ENCODE data around the gene ZEB2.
A peak's percentile ranks its signal among the peaks of the same experiment; 100 is the strongest.

Gene ZEB2

DNA sequence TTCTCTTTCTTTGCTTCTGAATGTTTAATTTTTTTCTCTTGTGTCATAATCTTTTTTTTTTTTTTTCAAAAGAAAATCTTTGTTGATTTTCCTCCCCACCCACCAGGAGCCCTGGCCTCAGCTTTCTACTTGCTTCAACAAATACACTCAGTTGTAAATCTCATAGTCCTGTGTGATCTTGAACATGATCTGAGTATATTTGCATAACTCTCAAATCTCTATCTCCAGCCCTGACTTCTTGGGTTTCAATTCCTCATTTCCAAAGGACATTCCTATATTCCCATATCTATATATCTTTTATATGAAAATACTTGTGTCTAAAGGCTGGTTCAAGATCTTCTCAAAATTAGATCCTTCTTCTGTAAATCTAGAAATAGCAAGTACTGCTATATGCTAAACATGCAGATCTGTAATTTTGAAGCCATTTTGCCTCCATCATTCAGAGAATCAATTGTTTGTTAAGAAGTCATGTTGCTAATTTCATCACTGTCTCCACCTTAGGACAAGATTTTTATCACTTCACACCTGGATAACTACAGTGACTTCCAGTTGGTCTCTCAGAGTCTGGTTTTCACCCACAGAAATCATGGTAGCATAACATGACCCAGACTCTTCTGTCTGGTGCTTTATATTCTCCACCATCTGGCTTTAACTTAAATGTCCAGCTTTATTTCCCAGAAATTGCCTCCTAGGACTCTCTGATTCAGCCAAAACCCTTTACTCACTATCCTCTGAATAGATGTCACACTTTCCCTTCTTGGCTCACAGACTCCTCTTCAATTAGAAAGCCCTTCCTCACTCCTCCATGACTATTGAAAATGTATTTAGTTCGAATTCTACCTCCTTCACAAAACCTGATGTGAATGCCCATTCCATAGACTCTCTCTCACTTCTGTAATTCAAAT lies 98.1 kb downstream of the ZEB2 start:
- no peak for DNase-seq (ENCODE audit: low spot score)

DNA sequence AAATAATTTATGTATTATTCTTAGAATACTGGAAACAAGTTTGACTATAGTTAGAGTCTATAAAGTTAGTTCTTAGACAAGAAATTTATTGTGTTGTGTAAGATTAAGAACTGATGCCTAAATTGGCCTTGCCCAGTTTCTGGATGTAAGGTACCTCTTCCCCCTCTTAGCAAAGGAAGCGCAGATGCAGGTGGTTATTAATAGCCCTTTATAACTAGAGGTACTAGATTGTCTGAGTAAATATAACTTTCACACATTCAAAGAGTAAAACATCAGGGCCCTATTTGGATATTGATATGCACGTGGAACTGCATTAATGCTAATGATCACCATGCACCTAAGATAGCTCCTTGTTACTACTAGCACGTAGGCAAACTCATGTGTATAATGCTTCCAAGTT lies 100.7 kb downstream of the ZEB2 start:
- DNase-seq (ENCODE audit: low spot score) = no peak

DNA sequence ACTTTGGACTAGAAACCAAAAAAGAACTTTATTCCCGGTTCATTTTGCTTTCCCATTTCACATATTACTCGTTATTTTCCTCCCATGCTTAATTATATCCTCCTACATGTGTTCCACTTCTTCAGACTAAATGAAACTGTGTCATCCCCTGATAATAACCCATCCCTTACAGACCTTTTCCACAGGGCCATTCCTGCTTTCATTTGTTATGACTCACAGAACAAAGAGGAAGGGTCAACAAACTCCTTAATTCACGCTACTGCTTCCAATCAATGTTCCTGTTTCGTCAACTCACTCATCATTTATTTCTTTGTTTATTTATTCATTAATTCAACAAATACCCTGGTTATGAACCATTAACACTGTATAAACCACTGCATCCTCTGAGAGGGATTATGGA lies 104.5 kb downstream of the ZEB2 start:
- DNase-seq (ENCODE audit: low spot score) = no peak

DNA sequence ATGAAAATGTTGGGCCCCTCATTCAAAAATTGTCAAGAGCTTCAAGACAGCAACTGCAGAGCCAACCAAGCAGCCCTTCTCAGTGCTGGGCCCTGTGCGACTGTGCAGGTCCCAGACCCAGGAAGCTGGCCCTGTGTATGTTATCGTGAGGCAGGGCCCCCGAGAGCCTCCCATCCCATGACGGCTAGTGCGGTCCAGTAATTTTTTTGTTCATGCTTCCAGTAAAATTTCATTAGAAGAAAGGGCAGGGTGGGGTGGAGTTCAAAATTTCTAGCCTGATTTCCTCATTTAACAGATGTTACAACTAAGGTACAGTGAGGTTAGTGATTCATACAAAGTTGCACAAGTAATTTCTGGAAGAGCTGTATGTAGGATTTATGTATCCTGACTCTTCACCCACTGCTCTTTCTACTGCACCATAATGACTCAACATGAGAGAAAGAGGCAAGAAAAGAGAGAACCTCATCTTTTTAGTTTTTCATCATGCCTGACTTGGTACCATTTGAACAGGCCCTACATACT lies 105.5 kb downstream of the ZEB2 start:
- no peak for DNase-seq (ENCODE audit: low spot score)

DNA sequence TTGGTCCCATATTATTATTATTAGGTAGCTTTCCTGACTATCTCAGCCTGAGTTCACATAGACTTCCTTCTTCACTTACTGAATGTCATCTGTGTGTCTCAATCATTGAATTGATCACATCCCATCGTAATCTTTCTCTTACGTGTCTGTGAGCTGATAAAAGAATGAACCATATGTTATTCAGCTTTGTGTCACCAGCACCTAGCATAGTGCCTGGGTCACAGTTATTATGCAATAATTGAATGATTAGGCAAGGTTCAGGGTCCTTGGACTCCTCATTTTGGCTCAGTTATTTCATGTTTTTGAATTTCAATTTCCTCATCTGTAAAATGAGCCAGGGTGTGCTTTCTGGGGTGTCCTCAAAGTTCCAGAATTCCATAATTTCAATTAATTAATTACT lies 107.2 kb downstream of the ZEB2 start:
- no peak for DNase-seq (ENCODE audit: low spot score)

DNA sequence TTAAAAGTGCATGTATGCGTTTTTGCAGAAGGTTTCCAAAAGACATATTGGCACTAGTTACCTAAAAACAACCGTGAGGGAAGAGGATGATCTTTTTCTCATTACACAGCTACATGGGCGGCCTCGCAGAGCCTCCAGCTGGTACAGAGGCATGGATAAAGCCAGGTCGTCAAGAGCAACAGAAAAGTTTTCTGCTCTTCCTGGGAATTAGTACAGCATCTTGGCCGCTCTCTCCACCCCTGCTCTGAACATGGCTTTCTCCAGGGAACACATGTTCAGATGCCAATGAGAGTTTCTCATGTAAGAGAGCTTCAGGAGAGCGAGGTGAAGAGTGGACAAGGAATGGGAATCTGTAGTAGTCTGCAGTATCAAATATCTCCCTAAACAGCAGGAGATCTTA lies 108.4 kb downstream of the ZEB2 start:
- no peak for DNase-seq (ENCODE audit: low spot score)

DNA sequence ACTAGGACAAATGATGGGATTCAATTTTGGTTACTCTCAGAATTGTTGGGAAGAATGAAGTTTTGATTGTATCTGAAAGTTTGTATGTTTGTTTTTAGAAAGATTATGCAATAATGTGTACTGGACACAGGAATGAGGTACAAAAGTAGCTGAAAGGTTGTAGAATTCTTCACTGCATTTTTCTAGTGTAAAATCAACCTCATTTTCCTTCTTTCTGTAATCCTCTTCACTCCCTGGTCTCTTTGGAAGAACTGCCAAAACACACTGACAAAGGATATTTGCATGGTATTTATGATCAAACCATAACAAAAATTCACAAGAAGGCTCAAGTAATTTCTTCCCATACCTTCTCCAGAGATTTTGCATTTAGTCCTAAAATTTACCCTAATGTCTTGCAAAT lies 110.7 kb downstream of the ZEB2 start:
- DNase-seq (ENCODE audit: low spot score) = no peak

DNA sequence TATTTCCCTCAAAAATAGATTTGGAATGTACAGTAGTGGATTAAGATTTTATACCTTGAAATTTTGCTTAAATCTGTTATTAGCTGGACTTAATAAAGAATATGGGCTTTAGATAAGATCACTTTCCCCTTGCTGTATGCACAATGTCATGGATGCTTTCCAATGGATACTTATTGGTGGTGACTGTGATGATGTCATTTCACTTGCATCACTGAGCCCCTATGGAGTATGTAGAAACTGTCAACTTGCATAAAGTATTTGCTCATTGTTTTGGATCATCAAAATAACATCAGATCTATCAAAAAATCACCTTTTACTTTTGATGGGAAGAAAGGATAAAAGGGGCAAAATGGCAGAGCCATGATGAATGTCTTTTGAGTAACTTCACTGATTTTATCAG lies 112.7 kb downstream of the ZEB2 start:
- DNase-seq (ENCODE audit: low spot score) = no peak

DNA sequence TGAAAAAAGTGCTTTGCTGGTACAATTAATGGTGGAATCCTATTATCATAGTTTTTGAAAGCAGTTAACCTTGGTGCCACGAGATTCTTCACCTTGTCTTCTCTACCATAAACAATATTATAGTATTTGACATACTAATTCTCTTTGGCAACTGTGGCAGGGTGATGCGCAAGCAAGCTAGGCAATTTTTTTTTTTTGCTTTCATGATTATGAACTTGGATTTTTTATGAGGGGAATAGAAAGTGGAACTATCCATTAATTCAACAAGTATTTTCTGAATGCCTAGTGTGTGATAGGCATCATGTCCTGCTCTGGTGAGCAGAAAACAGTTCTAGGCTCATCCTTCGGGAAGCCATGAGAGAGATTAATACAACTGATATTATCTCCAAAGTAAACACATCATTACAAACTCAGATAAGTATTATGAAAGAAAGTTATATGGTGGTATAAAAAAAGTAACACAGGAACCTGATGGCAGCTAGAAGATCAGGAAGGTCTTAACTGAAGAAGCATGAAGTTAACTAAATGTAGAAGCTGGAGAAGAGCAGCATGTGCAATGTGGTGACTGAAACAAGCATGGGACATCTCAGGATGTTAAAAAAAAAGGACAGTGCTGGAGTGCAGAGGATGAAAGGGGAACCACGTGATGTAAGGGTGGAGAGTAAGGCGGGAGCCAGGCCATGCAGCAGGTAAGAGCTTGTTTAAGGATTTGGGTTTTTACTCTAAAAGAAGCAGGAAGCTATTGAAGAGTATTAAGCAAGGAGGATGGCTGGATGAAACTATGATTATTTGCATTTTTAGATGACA lies 113.7 kb downstream of the ZEB2 start:
- DNase-seq (ENCODE audit: low spot score) = no peak

DNA sequence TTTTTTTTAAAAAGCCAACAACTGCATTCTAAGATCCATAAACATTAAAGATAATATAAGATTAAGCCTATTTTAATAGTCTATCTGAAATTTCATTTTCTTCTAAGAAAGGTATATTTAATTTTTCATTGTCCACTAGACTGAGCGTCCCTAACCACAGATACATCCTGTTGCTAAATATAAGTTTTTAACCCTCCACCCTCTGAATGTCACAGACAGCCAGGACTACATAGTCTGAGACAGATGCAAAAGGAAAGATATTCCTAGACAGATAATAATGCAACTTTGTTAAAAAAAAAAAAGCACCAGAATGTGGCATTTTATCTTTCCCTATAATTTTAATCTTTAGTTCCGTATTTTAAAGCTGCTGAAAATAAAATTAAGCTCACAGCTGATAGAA lies 114.6 kb downstream of the ZEB2 start:
- DNase-seq (ENCODE audit: low spot score) = no peak

DNA sequence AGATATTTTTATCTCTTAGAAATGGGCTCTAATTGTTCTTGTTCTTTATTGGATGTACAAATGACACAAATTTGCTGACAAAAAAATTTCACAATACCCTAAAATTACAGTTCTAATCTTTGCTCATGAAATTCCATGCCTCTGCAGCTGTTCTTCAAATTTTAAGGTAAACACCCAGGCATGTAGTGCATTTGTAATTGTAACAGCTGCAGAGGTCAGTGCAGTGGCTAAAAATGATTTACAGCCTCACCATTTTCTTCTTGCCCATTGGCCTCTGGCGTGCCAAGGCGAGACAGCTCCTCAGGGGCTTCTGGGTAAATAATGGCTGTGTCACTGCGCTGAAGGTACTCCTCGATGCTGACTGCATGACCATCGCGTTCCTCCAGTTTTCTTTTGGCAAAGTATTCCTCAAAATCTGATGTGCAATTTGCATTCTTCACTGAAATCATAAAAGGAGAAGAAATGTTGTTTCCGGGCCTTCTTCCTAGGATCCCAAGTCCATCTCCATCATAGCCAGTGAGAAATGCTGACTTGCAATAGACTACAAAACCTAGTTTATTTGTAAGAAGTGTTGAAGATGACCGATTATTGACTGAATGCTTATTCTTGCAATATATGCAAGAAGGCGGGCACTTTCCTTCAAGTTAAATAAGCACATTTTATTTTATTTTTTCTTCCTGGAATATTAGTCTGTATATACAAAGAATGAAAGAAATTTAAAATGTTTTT lies 115.2 kb downstream of the ZEB2 start:
- DNase-seq (ENCODE audit: low spot score) = no peak

DNA sequence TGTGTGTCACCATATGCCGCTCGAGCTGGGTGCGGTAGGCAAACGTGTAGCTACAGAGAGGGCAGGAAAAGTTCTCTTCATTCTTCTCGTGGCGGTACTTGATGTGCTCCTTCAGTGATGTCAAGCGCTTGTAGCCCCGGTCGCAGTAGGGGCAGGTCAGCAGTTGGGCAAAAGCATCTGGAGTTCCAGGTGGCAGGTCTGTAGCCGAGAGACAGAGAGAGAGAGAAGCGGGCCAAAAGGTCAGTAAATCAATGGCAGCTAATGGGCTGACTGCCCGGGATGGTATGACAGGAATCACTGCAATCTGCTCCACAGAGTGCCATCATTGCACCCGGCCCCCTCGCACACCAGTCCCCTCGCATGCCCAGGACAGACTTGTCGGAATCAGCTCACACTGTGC lies 116.0 kb downstream of the ZEB2 start:
- no peak for DNase-seq (ENCODE audit: low spot score)

DNA sequence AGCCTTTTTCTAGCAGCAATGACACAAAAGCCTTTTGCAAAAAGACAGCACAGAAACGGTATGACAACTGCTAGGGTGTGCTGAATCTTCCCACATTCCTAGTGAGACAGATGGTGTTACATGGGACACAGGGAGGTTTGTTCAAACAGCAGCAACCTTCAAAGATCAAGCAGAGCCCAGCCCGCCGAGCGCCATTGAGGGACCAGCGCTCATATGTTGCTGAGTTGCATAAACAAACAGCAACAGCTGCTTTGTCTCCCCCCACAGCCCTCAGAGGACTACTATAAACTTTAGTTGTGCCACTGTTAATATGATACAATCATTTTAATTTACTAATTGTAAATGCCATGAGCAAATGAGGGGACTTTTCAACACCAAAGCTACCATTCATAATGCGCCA lies 117.7 kb downstream of the ZEB2 start:
- no peak for DNase-seq (ENCODE audit: low spot score)

DNA sequence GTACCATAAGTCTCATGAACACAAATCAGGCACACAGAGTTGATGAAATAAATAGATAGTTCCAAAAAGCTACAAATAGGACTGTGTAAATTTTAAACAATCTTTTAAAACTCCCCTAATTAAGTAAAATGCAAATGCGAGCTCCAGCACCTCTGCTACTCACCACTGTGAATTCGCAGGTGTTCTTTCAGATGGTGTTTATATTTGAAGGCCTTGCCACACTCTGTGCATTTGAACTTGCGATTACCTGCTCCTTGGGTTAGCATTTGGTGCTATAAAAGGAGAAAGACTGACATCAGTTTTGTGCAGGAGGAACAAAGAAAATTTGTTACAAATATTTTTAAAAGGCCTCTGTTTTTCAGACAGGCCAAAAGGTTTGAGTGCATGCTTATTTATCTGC lies 118.9 kb downstream of the ZEB2 start:
- DNase-seq (ENCODE audit: low spot score) = no peak

DNA sequence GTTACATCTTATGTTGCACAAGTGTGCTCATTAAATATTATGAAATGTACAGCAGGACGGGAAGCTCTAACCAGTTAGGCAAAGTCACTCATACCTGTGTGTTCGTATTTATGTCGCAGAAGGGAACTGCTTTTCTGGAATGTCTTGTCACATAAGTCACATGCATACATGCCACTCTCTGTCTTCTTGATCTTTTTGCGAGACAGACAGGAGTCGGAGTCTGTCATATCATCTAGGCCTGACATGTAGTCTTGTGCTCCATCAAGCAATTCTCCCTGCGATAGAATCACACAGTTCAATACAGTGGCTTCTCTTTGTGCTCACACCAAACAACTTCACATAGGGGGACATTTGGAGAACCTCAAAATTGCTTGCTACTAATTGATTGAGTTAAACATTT lies 123.6 kb downstream of the ZEB2 start:
- no peak for DNase-seq (ENCODE audit: low spot score)

DNA sequence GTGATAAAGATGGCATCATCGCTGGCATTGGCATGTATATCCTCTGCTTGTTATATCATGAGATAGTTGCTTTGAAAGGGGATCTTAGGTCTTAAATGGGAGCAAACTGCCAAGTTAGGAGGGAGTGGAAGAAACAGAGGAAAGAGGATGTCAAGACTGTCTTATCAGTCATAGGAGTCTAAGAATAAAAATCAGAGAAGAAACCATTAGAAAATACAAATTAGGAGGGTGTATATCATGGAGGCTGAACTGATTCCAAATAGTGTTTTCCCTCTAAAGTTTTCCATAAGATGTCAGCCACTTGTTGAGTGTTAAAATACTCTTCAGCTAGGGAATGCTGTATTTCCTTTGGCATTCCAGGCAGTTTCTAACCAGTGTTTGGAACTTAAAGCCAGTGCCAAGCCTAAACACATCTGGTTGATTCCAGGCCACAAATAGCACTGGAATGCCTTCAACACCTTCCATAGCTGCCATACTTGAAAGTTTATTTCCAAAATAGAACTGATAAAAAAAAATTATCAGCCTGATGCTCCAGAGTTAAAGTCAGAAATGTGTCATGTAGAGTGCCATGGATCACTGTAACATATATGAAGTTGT lies 129.4 kb downstream of the ZEB2 start:
- DNase-seq (ENCODE audit: low spot score) = no peak

DNA sequence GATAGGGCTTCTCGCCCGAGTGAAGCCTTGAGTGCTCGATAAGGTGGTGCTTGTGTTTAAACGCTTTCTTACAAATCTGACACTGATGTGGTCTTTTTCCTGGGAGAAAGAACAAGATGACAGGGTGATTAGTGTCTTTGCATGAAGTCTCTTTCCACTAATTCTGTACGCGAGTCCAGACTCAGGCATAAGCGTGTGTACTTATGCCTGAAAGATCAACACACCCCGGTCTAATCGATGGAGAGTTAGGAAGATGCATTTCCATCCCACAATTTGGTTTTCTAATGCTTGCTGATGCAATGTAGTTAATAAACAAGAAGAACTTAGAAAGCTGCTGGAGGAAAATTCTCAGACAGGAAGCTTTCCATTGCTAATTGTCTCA lies 130.0 kb downstream of the ZEB2 start:
- DNase-seq (ENCODE audit: low spot score) = no peak

DNA sequence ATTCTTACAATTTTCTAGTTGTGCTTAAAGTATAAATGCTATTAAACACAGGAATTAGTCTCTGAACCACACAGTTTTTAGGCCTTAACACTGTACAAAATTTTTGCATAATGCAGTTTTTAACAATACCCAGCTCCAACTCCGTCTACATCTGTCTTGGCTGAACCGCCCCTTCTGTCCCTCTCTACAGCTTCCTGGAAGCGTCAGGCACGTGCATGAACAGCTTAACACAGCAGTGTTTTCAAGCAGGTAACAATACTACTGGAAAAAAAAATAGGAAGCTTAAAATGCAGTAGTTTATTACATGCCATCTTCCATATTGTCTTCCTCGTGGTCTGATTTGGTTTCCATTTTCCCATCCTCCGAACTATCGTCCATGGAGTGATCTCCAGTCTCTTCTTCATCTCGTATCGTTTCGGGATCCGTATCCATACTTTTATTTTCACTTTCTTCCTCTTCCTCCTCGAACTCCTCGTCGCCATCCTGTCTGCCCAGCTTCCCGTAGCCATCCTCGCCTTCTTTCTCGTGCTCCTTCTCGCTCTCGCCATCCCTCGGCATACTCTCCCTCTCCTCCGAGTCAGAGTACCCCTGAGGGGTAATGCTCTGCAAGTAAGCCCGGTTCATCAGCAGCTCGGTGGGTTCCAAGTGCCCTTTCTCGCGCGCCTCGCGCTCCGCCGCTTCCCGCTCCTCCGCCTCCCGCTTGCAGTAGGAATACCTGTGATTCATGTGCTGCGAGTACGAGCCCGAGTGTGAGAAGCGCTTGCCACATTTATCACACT lies 130.6 kb downstream of the ZEB2 start:
- DNase-seq (ENCODE audit: low spot score) = peak; percentile 32

DNA sequence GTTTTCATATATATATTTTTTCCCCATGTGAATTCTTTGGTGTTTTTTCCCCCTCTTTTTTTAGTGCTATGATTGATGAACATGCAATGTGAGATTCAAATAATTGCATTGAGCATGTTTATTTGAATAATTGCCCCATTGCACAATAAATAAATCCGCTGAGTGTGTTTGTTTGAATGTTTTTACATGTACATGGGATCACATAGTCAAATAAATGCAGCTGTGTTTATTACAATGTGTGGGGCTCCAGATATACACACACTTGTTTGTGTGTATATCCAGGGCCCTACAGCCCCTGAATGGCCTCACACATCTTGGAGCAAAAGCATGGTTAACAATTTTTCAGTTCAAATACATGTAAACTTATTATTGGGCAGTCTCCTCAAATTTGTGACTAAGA lies 134.5 kb downstream of the ZEB2 start:
- DNase-seq (ENCODE audit: low spot score) = no peak

DNA sequence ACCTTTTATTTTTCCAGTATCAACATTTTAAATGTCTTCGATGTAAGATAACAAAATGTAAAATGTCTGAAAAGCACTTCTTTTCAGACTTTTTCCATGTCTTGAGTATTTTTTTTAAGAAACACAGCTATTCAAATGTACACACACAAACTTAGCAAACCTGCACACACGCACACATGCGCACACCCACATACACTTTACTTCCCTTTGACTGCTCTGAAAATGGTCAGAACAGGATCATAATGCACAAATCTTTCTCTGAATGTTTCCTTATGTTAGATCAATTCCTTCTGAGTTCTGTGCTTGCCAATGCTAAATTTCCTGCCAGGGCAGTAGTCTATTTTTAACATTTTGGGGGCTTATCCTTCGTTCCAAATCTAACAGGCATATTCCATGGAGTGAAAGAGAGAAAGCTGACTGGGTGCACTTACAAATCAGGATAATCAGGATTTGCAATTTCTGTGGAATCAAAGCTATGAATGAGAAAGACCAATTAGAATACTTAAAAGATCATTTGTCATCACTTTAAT lies 136.3 kb downstream of the ZEB2 start:
- DNase-seq (ENCODE audit: low spot score) = no peak

DNA sequence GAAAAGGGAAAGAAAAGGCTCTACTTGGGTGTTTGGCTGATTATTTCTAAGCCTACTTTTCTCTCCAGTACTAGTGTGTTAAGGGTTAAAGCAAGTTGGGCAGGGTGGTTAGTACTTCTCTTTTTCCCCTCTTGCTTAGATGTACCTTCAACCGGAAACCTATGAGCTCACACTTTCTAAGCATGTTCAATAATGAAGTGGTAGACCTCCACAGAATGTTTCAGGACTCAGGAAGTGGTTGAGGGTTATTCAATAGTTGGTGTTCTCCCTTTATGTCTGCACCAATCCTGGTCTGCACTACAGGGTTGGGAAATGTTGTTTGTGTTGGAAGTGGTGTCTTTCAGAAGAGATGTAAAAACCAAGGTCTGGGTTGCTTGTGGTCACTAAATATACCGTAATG lies 137.1 kb downstream of the ZEB2 start:
- no peak for DNase-seq (ENCODE audit: low spot score)

Measured in LoVo (cell line).